Common myeloid progenitor, CD34-positive (primary cell): ENCODE results near the gene OAS3. TPM values are rescaled to one million over a fixed set of nuclear protein-coding genes. Genes with fewer than 3 reads are reported as not detected.

ENCODE experiments used
- CTCF ChIA-PET: fragments of 350-600 bp; sonication (Branson Sonifier 250); formaldehyde crosslinking; loops from one replicate; lab custom pipeline; 2021; ENCODE audit warnings: antibody characterized with exemption; lab: Charles Lee
- POLR2A ChIA-PET: fragments of 350-600 bp; sonication (Branson Sonifier 250); formaldehyde crosslinking; loops from one replicate; lab custom pipeline; 2021; ENCODE audit warnings: antibody characterized with exemption; lab: Charles Lee
- DNase-seq, 3 donors: peaks; one replicate each; pipeline versions ENCODE4 v3.0.0 to v3.0.0-alpha.2; 2013
- H3K27ac ChIP-seq, 2 experiments: 1 replicate in 1 of 2; 2 replicates in 1 of 2; pipeline ENCODE4 v1.7.0; 2013; ENCODE audit warnings: inconsistent platforms in 2 of 2, low read length in 2 of 2, mild to moderate bottlenecking in 2 of 2, low read depth in 1 of 2, moderate library complexity in 1 of 2; ENCODE audit not compliant: severe bottlenecking in 2 of 2, insufficient read depth in 1 of 2, poor library complexity in 1 of 2
- H3K27me3 ChIP-seq, 5 experiments: replicated peaks in 2 of 5; 1 replicate in 3 of 5; 2 replicates in 2 of 5; pipeline versions ENCODE4 v1.6.1 to v1.7.0; 2013; ENCODE audit warnings: low read length in 4 of 5, mild to moderate bottlenecking in 2 of 5, moderate library complexity in 2 of 5, inconsistent platforms in 1 of 5; ENCODE audit not compliant: insufficient read depth in 5 of 5, control insufficient read depth in 4 of 5
- H3K36me3 ChIP-seq, 4 experiments: 1 replicate in 2 of 4; 2 replicates in 2 of 4; pipeline versions ENCODE4 v1.6.1 to v1.7.0; 2013; ENCODE audit warnings: low read length in 3 of 4, control low read depth in 1 of 4, mild to moderate bottlenecking in 1 of 4; ENCODE audit not compliant: control insufficient read depth in 4 of 4, insufficient read depth in 4 of 4
- H3K4me1 ChIP-seq, 4 experiments: 1 replicate in 3 of 4; 2 replicates in 1 of 4; pipeline versions ENCODE4 v1.6.1 to v1.7.1; 2013; ENCODE audit warnings: low read length in 3 of 4, mild to moderate bottlenecking in 3 of 4, control low read depth in 1 of 4, inconsistent platforms in 1 of 4, moderate library complexity in 1 of 4; ENCODE audit not compliant: control insufficient read depth in 4 of 4, insufficient read depth in 4 of 4; ENCODE audit errors: control extremely low read depth in 1 of 4
- H3K4me3 ChIP-seq, 7 experiments: 1 replicate in 4 of 7; 2 replicates in 3 of 7; pipeline versions ENCODE4 v1.5.1 to v1.7.0; 2013; ENCODE audit warnings: mild to moderate bottlenecking in 7 of 7, low read length in 6 of 7, moderate library complexity in 6 of 7, inconsistent platforms in 2 of 7, low read depth in 2 of 7, control low read depth in 1 of 7; ENCODE audit not compliant: insufficient read depth in 4 of 7, control insufficient read depth in 1 of 7; ENCODE audit errors: extremely low read depth in 1 of 7
- H3K9me3 ChIP-seq, 5 experiments: 1 replicate in 4 of 5; 2 replicates in 1 of 5; pipeline versions ENCODE4 v1.6.1 to v1.7.1; 2013; ENCODE audit warnings: low read length in 4 of 5, mild to moderate bottlenecking in 2 of 5, inconsistent platforms in 1 of 5, low read depth in 1 of 5, moderate library complexity in 1 of 5; ENCODE audit not compliant: control insufficient read depth in 4 of 5, insufficient read depth in 2 of 5; ENCODE audit errors: control extremely low read depth in 1 of 5
- WGBS: methylation state at CpG from one replicate; pipeline ENCODE4 v1.1.5; 2013; ENCODE audit not compliant: insufficient coverage; 5-methylcytosine and 5-hydroxymethylcytosine counted together
- polyA plus RNA-seq: library from polyadenylated mRNA; unstranded; fragments of 120-200 nt; gene quantifications from one replicate; pipeline ENCODE4 v1.2.1, GENCODE V29; 2013

Gene OAS3, protein sequence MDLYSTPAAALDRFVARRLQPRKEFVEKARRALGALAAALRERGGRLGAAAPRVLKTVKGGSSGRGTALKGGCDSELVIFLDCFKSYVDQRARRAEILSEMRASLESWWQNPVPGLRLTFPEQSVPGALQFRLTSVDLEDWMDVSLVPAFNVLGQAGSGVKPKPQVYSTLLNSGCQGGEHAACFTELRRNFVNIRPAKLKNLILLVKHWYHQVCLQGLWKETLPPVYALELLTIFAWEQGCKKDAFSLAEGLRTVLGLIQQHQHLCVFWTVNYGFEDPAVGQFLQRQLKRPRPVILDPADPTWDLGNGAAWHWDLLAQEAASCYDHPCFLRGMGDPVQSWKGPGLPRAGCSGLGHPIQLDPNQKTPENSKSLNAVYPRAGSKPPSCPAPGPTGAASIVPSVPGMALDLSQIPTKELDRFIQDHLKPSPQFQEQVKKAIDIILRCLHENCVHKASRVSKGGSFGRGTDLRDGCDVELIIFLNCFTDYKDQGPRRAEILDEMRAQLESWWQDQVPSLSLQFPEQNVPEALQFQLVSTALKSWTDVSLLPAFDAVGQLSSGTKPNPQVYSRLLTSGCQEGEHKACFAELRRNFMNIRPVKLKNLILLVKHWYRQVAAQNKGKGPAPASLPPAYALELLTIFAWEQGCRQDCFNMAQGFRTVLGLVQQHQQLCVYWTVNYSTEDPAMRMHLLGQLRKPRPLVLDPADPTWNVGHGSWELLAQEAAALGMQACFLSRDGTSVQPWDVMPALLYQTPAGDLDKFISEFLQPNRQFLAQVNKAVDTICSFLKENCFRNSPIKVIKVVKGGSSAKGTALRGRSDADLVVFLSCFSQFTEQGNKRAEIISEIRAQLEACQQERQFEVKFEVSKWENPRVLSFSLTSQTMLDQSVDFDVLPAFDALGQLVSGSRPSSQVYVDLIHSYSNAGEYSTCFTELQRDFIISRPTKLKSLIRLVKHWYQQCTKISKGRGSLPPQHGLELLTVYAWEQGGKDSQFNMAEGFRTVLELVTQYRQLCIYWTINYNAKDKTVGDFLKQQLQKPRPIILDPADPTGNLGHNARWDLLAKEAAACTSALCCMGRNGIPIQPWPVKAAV
- polyA plus RNA-seq: 12.7 TPM

DNA sequence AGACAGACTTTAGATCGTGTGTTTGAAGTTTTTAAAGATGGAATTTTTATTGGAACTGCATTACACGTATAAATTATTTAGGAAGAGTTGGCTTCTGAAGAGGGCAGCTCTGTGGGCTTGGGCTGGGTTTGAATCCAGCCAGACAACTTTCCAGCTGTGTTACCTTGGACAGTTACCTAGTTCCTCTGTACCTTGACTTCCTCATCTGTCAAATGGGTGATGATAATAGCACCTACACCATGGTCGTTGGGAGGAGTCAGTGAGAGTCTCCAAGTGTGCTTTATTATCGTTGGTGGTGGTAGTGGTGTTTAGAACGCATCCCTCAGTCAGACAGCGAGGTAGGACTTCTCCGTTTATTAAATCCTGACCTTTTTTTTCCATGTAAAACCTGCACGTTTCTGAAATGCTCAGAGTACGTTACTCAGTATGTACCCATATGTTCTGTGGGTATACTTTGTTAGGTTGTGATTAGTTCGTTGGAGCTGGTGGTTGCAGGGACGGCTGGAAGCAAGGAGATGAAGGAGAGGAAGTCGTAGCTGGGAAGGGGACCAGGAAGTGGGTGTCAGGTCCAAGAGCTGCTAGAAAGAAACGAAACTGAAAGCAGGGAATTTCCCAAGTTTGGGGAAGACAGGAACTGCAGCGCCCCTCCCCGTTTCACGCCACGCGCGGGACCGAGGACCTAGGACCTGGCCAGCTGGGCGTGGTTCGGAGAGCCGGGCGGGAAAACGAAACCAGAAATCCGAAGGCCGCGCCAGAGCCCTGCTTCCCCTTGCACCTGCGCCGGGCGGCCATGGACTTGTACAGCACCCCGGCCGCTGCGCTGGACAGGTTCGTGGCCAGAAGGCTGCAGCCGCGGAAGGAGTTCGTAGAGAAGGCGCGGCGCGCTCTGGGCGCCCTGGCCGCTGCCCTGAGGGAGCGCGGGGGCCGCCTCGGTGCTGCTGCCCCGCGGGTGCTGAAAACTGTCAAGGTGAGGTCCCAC lies at the start of gene OAS3:
TSS of gene OAS3 (plus strand) at position 734 of the 979 bp plus-strand sequence. CDS start at position 791, 57 bp downstream.
- POLR2A ChIA-PET: no interaction called here
- 3% methylated on average over 43 of the region's 50 CpGs for WGBS
- Histone ChIP-seq H3K27me3 (no peaks in the 10 kb centered on the region), H3K4me3 (peak within 1 kb of the TSS; percentile 75 to 95 (median 84)), H3K27ac (peak within 1 kb of the TSS in 1 of 2 experiments; percentile 63), H3K36me3 (peaks cover 0 to 6% (median 0%) of the 10 kb centered on the region in 4 experiments), H3K4me1 (peaks cover 0 to 27% (median 24%) of the 10 kb centered on the region in 4 experiments), H3K9me3 (no peaks in the 10 kb centered on the region)
- DNase-seq: peak; percentile 85 to 92 (median 91)
- CTCF ChIA-PET: interaction anchor here (0.9 to 1.4 kb wide), 3 partner anchors 10 to 38 kb away, joined by 3 to 4 read pairs (median 3); no protein-coding TSS in a partner anchor

DNA sequence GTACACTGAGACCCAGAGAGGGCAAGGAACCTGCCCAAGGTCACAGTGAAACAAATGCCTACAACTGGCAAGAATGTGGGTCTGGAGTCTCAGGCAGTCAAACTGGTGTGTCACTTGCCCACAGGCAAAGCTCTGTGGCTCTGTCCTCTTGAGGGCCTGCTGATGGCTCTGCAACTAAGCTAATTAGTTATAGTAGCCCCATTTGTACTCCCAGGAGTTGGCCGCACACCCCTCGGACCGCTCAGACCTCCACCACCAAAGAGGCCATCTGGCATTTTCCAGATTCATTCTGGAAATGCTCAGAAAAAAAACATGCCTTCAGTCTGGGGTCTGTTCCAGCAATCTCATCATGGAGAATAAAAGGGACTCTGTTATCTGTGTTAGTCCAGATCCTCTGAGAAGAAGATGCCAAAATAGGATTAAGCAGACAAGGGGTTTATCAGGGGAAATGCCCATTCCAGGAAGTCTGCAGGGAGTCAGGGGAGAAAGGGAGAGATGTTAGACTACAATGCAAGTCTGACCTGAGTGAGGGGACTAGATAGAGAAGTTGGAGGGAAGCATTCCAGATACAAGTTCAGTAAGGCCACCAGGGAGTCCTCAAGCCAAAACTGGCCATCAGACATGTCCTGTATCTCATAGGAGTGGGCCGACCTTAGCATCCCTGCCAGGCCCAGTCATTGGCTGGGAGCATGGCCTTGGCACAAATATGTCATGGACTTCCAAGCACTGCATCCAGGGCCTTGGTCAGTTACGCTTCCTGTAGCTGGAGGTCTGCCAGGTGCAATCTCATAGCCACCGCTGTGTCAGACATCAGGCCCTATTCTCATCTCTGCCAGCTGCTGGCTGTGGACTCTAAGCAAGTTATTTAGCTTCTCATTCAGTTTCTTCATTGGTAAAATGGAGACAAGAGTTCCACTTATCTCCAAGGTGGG lies 46.9 kb upstream of the OAS3 start:
- H3K4me1 ChIP-seq: peaks cover 0 to 8% (median 2%) of the 10 kb centered on the region in 4 experiments
- no peaks in the 10 kb centered on the region for H3K36me3 ChIP-seq
- H3K9me3 ChIP-seq: peaks cover 0 to under 1% (median 0%) of the 10 kb centered on the region in 5 experiments
- ChIA-PET POLR2A (no interaction called here), CTCF (interaction anchor here (1.3 kb wide), 1 partner anchor 10 kb away, joined by 3 read pairs; no protein-coding TSS in a partner anchor)
- WGBS: 92% methylated on average over 6 of the region's 6 CpGs
- H3K4me3 ChIP-seq: no peak overlapping the region
- DNase-seq: no peak
- H3K27ac ChIP-seq: no peak overlapping the region
- no peaks in the 10 kb centered on the region for H3K27me3 ChIP-seq

DNA sequence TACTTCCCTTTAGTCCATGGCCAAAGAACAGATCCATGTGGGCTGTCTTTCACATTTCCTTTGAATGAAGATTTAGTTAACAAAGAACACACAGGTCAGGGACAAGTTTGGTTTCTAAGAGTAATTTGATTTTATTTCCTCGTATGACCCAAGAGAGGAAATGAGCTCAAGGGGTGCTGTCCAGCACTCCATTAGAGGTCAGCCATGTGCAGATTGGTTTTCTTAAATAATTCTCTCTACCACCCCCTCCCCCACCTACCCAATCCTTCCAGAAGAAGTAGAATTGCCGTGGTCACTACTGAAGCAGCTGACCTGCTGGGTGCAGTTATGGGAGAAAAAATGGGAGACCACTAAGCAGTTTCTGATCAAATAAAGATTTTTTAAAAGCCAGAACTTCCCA lies 45.4 kb upstream of the OAS3 start:
- H3K9me3 ChIP-seq: no peaks in the 10 kb centered on the region
- 0% methylated on average over 1 of the region's 2 CpGs for WGBS
- H3K27ac ChIP-seq: no peak overlapping the region
- DNase-seq: no peak
- H3K27me3 ChIP-seq: no peaks in the 10 kb centered on the region
- CTCF ChIA-PET: interaction anchor here (1.3 kb wide), 1 partner anchor 12 kb away, joined by 3 read pairs; no protein-coding TSS in a partner anchor
- no peaks in the 10 kb centered on the region for H3K36me3 ChIP-seq
- peaks cover 0 to 4% (median 1%) of the 10 kb centered on the region in 4 experiments for H3K4me1 ChIP-seq
- POLR2A ChIA-PET: no interaction called here
- H3K4me3 ChIP-seq: no peak overlapping the region

DNA sequence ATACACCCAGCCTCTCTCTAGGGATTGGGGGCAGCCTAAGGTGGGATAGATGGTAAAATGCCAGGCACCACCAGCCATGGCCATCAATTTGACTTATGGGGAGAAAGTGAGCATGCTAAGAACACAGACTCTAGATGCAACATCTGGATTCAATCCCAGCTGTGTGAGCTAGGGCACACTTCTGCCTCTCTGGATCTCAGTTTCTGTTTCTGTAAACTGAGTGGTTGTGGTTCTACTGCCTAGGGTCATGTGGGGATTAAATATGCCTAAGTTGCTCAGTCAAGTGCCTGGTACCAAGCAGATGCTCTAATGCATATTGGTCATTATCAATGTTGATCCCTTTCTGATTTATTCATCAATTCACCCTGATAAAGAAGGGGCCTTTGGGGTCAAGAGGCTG lies 44.1 kb upstream of the OAS3 start:
- no peak overlapping the region for H3K27ac ChIP-seq
- no peak overlapping the region for H3K4me3 ChIP-seq
- H3K9me3 ChIP-seq: no peaks in the 10 kb centered on the region
- H3K4me1 ChIP-seq: no peaks in the 10 kb centered on the region
- DNase-seq: no peak
- CTCF ChIA-PET: interaction anchor here (1.0 kb wide), 1 partner anchor 92 kb away, joined by 3 read pairs; no protein-coding TSS in a partner anchor
- H3K36me3 ChIP-seq: no peaks in the 10 kb centered on the region
- POLR2A ChIA-PET: no interaction called here
- H3K27me3 ChIP-seq: no peaks in the 10 kb centered on the region

DNA sequence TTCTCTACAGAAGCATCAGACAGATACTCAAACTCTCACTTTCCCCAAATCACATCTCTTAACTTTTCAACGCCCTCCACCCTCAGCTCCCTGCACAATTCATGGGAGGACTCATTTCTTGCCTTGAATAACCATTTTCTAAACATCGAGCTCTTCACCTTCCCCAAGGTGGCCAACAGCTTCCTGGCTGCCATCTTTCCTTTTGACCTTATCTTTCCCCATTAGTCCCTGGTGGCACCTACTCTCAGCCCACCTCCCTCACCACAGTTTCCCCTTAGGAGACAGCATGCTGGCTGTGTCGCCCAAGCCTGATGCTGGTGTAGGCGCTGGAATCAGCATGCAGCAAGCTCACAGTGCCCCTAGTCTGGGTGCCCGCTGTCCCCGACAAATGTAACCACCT lies 39.9 kb upstream of the OAS3 start:
- no peak for DNase-seq
- ChIA-PET POLR2A (no interaction called here), CTCF (interaction anchor here (1.2 kb wide), 1 partner anchor 43 kb away, joined by 3 read pairs; no protein-coding TSS in a partner anchor)
- H3K9me3 ChIP-seq: no peaks in the 10 kb centered on the region
- H3K27ac ChIP-seq: no peak overlapping the region
- no peaks in the 10 kb centered on the region for H3K27me3 ChIP-seq
- WGBS: 95% methylated on average over 4 of the region's 6 CpGs
- H3K36me3 ChIP-seq: no peaks in the 10 kb centered on the region
- H3K4me1 ChIP-seq: peaks cover 2 to 22% (median 10%) of the 10 kb centered on the region in 4 experiments
- no peak overlapping the region for H3K4me3 ChIP-seq
